ENCODE results near the gene USP19. TPM values are rescaled to one million over a fixed set of nuclear protein-coding genes. Genes with fewer than 3 reads are reported as not detected.

Gene USP19
- total RNA-seq, 1 experiment from 2014 or later = 92.8 TPM

DNA sequence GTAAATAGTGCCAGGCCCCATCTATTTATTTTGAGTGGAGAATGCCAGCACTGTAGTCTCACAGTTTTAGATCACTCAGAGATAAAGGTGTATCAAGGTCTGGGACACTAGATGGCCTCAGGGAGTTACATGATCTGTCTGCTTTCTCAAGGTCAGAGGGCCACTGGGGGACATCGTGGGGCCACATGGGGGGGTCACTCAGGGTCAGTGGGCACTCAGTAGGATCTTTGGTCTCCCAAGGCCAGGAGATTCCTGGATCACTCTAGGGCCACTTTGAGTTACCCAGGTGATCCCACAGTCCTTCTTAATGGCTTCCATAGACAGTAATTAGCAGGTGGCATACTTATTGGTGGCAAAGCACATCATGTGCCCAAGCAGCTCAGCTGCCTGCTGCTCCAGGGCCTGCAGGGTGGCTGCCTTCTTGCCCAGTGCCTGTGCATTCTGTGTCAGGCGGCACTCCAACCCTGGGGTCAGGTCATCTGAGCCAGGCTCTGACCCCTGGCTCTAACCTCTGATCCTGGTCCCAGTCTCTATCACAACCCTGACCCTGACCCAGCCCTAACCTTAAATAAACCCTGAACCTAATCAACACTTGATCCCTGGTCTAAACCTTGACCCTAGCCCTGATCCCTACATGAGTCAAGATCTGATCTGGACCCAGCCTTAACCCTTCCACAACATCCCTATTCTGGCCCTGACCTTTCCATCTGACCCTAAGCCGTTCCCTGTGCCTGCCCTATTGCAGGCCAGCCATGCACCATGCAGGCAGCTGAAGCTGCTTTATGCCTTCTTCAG lies 14.0 kb upstream of the USP19 start:
- peak overlapping the region; percentile 89 for H3K27ac ChIP-seq (ENCODE audit: low read depth, low read length)
- H3K27me3 ChIP-seq (ENCODE audit: insufficient read depth, low read length) = no peaks in the 10 kb centered on the region
- ATAC-seq (no peak), DNase-seq (ENCODE audit: low read depth, low spot score) (peak; percentile 13)
- POLR2A ChIA-PET = interaction anchor here (2.6 kb wide), 1 partner anchor 41 kb away, joined by 23 read pairs; the partner anchor contains the start of gene QRICH1
- peaks cover 16 to 46% of the 10 kb centered on the region in 2 experiments for H3K4me1 ChIP-seq (ENCODE audit: control insufficient read depth in 1 of 2, insufficient read depth in 2 of 2, low read length in 2 of 2)
- no TSS peak for BruUV-seq (replicated peaks)
- no peaks in the 10 kb centered on the region for H4K20me1 ChIP-seq (ENCODE audit: insufficient read depth)
- no peaks in the 10 kb centered on the region for H3K9me2 ChIP-seq (ENCODE audit: insufficient read depth)
- peaks cover 11% of the 10 kb centered on the region; the same call in 1 of the 2 replicates for H3K79me2 ChIP-seq (ENCODE audit: insufficient read depth, low read length)
- H3K9ac ChIP-seq (ENCODE audit: low read length) = peak overlapping the region; percentile 87; the same call in 1 of the 2 replicates
- peak overlapping the region; percentile 70 to 91; a peak in 3 of 4 replicates for H3K4me3 ChIP-seq (replicated peaks in 1 of 2; ENCODE audit: low read depth in 1 of 2, low read length in 2 of 2)
- RAD21 ChIA-PET (ENCODE audit: low non-redundant PET in 1 of 2, low total read pairs in 2 of 2, uncharacterized antibody in 2 of 2, unreplicated experiment in 2 of 2) = interaction anchor here in 1 of 2 experiments (0.6 kb wide), 1 partner anchor 10 kb away, joined by 3 read pairs; no protein-coding TSS in a partner anchor
- peak overlapping the region; percentile 100 for H3K4me2 ChIP-seq (ENCODE audit: low read length)
- CTCF ChIA-PET = interaction anchor here (0.7 to 2.7 kb wide), 3 partner anchors 14 to 314 kb away, joined by 3 to 13 read pairs (median 12); partner anchors contain the start of genes QRICH1 and USP19
- TF ChIP-seq, protein P1, sequence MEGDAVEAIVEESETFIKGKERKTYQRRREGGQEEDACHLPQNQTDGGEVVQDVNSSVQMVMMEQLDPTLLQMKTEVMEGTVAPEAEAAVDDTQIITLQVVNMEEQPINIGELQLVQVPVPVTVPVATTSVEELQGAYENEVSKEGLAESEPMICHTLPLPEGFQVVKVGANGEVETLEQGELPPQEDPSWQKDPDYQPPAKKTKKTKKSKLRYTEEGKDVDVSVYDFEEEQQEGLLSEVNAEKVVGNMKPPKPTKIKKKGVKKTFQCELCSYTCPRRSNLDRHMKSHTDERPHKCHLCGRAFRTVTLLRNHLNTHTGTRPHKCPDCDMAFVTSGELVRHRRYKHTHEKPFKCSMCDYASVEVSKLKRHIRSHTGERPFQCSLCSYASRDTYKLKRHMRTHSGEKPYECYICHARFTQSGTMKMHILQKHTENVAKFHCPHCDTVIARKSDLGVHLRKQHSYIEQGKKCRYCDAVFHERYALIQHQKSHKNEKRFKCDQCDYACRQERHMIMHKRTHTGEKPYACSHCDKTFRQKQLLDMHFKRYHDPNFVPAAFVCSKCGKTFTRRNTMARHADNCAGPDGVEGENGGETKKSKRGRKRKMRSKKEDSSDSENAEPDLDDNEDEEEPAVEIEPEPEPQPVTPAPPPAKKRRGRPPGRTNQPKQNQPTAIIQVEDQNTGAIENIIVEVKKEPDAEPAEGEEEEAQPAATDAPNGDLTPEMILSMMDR (IDR thresholded peaks at IDR 0.05 in 2 of 3, conservative IDR thresholded peaks at IDR 0.05 in 1 of 3; ENCODE audit: borderline replicate concordance in 1 of 3, insufficient read depth in 1 of 3, low read depth in 2 of 3, low read length in 2 of 3) = peak in 2 of 3 experiments; percentile 21 to 36; a peak in 3 of 6 replicates
- TF ChIP-seq ZFX (IDR thresholded peaks at IDR 0.05) = no peak
- H3K36me3 ChIP-seq (ENCODE audit: control insufficient read depth in 1 of 2, insufficient read depth in 2 of 2, low read length in 2 of 2) = no peaks in the 10 kb centered on the region; a peak in 1 of 4 replicates
- no peak overlapping the region for H2AFZ ChIP-seq (ENCODE audit: low read depth, low read length, poor library complexity, severe bottlenecking)
- intact Hi-C loops (cut with micrococcal nuclease) = loop anchor here (1.0 kb wide), 1 partner anchor 315 kb away; no protein-coding TSS in a partner anchor
- no peaks in the 10 kb centered on the region for H3K9me3 ChIP-seq (ENCODE audit: control insufficient read depth in 1 of 2, insufficient read depth in 1 of 2, low read depth in 1 of 2, low read length in 2 of 2)
